ENCODE measurements around the gene PMAIP1.

The PMAIP1 gene

GRCh38 chr18:59916746-59917145, 16.9 kb downstream of the PMAIP1 start:
- DNase-seq, result no peak

- no peak for DNase-seq
Observed at GRCh38 chr18:59917422-59917821, 17.6 kb downstream of the PMAIP1 start.

- peak; percentile 36 for DNase-seq
Observed at GRCh38 chr18:59918320-59918755, 18.5 kb downstream of the PMAIP1 start.

- DNase-seq, result no peak
Observed at GRCh38 chr18:59918997-59919396, 19.2 kb downstream of the PMAIP1 start.

- peak; percentile 73 for DNase-seq
Observed at GRCh38 chr18:59921384-59921891, 21.6 kb downstream of the PMAIP1 start.

GRCh38 chr18:59923539-59924196, 23.9 kb downstream of the PMAIP1 start:
- no peak for DNase-seq

GRCh38 chr18:59926131-59926530, 26.3 kb downstream of the PMAIP1 start:
- no peak for DNase-seq

GRCh38 chr18:59927246-59927825, 27.5 kb downstream of the PMAIP1 start:
- peak; percentile 65 for DNase-seq

- no peak for DNase-seq
Observed at GRCh38 chr18:59928201-59928600, 28.4 kb downstream of the PMAIP1 start.

GRCh38 chr18:59929621-59930295, 30.0 kb downstream of the PMAIP1 start:
- DNase-seq, result peak; percentile 38

GRCh38 chr18:59932401-59932800, 32.6 kb downstream of the PMAIP1 start:
- no peak for DNase-seq

- no peak for DNase-seq
Observed at GRCh38 chr18:59938676-59939075, 38.9 kb downstream of the PMAIP1 start.

- no peak for DNase-seq
Observed at GRCh38 chr18:59939127-59939526, 39.3 kb downstream of the PMAIP1 start.

- no peak for DNase-seq
Observed at GRCh38 chr18:59940068-59940467, 40.3 kb downstream of the PMAIP1 start.

GRCh38 chr18:59941331-59941730, 41.5 kb downstream of the PMAIP1 start:
- no peak for DNase-seq

GRCh38 chr18:59942601-59943000, 42.8 kb downstream of the PMAIP1 start:
- no peak for DNase-seq

GRCh38 chr18:59945544-59945943, 45.7 kb downstream of the PMAIP1 start:
- no peak for DNase-seq

- DNase-seq, result peak; percentile 42
Observed at GRCh38 chr18:59950215-59950944, 50.6 kb downstream of the PMAIP1 start.

GRCh38 chr18:59951591-59951990, 51.8 kb downstream of the PMAIP1 start:
- DNase-seq, result no peak

GRCh38 chr18:59952283-59953007, 52.6 kb downstream of the PMAIP1 start:
- DNase-seq, result no peak
